ENCODE data around the gene CCDC60. TPM values are rescaled to one million over a fixed set of nuclear protein-coding genes. Genes with fewer than 3 reads are reported as not detected.

CCDC60 gene
- total and polyA plus RNA-seq, 10 of the 15 experiments (the other 5 are each of a cell fraction or from before 2014, with no cell fraction given) = 0.19 TPM; not detected in 9

DNA sequence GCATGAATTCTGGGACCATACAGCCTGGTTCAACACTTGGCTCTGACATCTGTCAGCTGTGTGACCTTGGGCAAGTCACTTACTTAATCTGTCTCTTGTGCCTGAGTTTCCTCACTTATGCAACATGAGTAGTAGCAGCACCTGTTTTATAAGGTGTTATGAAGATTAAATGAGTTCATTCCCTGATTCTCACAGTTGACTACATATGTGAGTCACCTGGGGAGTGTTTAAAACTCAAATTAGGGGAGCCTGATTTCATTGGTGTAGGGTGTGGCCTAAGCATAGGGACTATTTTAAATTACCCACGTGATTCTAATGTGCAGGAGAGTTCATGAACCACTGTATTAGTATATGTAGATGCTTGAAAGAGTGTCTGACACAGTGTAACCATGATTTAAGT lies 222.3 kb downstream of the CCDC60 start:
- no peaks in the 10 kb centered on the region for H3K4me1 ChIP-seq (ENCODE audit: control insufficient read depth, insufficient read depth, low read length)
- no peaks in the 10 kb centered on the region for H3K36me3 ChIP-seq (ENCODE audit: control insufficient read depth in 2 of 2, insufficient read depth in 2 of 2, low read length in 1 of 2)
- no peak overlapping the region for H3K4me2 ChIP-seq (ENCODE audit: control insufficient read depth, insufficient read depth)
- 0% methylated on average over 1 of the region's 1 CpG for WGBS (ENCODE audit: insufficient coverage, insufficient replicate concordance, low lambda C conversion rate, missing lambda C conversion rate)
- BruUV-seq (replicated peaks) = no TSS peak
- no peaks in the 10 kb centered on the region; the same call in 2 of the 3 replicates for H3K9me3 ChIP-seq (replicated peaks; ENCODE audit: control insufficient read depth, insufficient read depth, low read length)
- TF ChIP-seq SUPT20H (IDR thresholded peaks at IDR 0.05; ENCODE audit: borderline replicate concordance, control insufficient read depth, low read depth, low read length) = no peak
- TF ChIP-seq MYC (IDR thresholded peaks at IDR 0.05; ENCODE audit: insufficient read depth, insufficient read length, insufficient replicate concordance, low read length, severe bottlenecking) = no peak
- no peak for TF ChIP-seq IRF5 (IDR thresholded peaks at IDR 0.05; ENCODE audit: borderline replicate concordance)
- no peak for TF ChIP-seq RAD21 (IDR thresholded peaks at IDR 0.05; ENCODE audit: insufficient read depth, low read depth, low read length)
- TF ChIP-seq EP300 (IDR thresholded peaks at IDR 0.05; ENCODE audit: borderline replicate concordance in 1 of 2, control insufficient read depth in 1 of 2, low read depth in 2 of 2, low read length in 2 of 2) = no peak
- no peak for TF ChIP-seq NBN (IDR thresholded peaks at IDR 0.05)
- no peak for TF ChIP-seq ZNF622 (IDR thresholded peaks at IDR 0.05)
- TF ChIP-seq STAT1 (conservative IDR thresholded peaks at IDR 0.05) = no peak
- ChIA-PET SMC1A (ENCODE audit: uncharacterized antibody, unreplicated experiment) (no interaction called here), RAD21 (ENCODE audit: unreplicated experiment) (no interaction called here), CTCF (no interaction called here), POLR2A (no interaction called here)
- in situ Hi-C loops (cut with MboI) = no loop called here
- intact Hi-C loops (cut with micrococcal nuclease; ENCODE audit: unreplicated experiment) = no loop called here
- FAIRE-seq (no peak), ATAC-seq (no peak), DNase-seq (ENCODE audit: low read depth, low spot score) (no peak)
- H3K79me2 ChIP-seq (ENCODE audit: control insufficient read depth, insufficient read depth, low read length) = no peaks in the 10 kb centered on the region
- no peaks in the 10 kb centered on the region for H4K20me1 ChIP-seq (ENCODE audit: control insufficient read depth, insufficient read depth)
- H3K9ac ChIP-seq (ENCODE audit: control insufficient read depth, insufficient read depth, low read length) = no peak overlapping the region
- H3K27ac ChIP-seq (ENCODE audit: control insufficient read depth, insufficient read depth) = no peak overlapping the region
- no peak overlapping the region for H3K4me3 ChIP-seq
- no peaks in the 10 kb centered on the region for H3K27me3 ChIP-seq (replicated peaks in 1 of 2; ENCODE audit: control insufficient read depth in 2 of 2, insufficient read depth in 2 of 2, low read length in 1 of 2)
- H2AFZ ChIP-seq (ENCODE audit: control insufficient read depth, low read depth, low read length) = no peak overlapping the region

Data from GM12878 (cell line).